ENCODE data around the gene CACNA1H.
"Not testable (repeated sequence)": the region's sequence is repeated elsewhere in the genome, so short reads cannot be mapped to it uniquely, and the experiment has no call there.

CACNA1H gene

DNA sequence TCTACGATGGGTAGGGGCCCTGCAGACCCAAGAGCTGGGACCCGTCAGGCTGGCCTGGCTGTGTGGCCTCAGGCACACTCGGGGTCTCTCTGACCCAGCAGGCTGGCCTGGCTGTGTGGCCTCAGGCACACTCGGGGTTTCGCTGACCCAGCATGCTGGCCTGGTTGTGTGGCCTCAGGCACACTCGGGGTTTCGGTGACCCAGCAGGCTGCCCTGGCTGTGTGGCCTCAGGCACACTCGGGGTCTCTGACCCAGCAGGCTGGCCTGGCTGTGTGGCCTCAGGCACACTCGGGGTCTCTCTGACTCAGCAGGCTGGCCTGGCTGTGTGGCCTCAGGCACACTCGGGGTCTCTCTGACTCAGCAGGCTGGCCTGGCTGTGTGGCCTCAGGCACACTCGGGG lies 37.9 kb downstream of the CACNA1H start:
- not testable (repeated sequence) for DNase-seq (ENCODE audit: low read depth in 1 of 2, low spot score in 1 of 2)

DNA sequence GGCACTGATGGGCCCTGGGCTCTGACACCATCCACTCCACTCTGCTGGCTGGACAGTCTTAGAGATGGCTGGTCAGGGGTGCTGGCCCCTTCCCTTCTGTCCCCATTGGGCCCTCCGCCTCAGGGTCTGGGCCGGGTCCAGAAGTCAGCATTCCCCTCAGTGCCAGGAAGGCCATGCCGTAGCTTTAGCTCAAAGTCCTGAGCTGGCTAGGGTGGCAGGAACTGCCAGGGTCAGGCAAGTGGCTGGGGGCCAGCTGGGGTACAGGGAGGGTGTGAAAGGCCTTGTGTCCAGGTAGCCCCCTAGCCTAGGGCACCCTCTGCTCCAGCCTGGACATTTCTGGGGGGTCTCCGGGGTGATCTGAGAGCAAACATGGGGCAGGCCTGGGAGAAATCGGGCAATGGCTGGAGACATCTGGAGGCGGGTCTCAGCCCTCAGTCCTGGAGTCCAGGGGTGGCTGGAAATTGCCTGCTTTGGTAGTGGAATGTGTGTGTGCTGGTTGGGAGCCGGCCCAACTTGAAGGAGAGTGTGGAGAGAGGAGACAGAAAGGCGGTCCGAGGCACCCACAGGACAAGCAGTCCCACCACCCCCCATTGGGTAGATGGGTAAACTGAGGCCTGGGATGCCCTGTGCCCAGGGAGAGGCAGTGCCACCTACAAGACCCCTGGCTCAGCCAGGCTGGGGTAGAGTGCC lies 39.6 kb downstream of the CACNA1H start:
- DNase-seq (ENCODE audit: low read depth in 1 of 2, low spot score in 1 of 2) = no peak

DNA sequence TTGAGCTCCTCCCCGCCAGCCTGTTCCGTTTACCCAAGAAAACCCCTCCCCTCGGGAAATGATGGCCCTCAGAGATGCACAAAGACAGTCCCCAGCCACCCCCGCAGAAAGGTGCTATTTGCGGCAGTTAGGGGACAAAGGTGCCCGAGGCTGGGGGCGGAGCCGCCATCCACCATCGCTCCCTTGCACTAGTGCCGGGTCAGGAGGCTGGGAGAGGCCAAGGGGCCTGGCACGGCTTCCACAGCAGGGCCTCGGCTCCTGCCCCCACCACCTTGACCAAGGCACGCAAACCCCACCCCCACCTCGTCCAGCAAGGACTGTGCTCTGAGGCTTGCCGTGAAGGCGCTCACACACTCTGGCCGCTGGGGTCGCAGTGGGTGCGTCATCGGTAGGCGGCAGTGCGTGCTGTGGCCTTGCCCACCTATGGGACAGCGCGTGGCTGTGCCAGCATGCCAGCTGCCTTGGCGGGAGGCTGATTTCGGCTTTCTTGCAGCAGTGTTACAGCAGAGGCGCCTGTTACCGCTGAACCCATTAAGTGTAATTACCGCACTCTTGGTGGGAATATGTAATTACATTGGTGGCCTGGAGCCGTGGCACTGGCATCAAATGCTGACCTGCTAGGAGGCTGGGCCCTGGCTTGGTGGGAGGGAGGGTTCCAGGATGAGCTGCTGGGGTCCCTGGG lies 40.4 kb downstream of the CACNA1H start:
- no peak for DNase-seq (ENCODE audit: low read depth in 1 of 2, low spot score in 1 of 2)

DNA sequence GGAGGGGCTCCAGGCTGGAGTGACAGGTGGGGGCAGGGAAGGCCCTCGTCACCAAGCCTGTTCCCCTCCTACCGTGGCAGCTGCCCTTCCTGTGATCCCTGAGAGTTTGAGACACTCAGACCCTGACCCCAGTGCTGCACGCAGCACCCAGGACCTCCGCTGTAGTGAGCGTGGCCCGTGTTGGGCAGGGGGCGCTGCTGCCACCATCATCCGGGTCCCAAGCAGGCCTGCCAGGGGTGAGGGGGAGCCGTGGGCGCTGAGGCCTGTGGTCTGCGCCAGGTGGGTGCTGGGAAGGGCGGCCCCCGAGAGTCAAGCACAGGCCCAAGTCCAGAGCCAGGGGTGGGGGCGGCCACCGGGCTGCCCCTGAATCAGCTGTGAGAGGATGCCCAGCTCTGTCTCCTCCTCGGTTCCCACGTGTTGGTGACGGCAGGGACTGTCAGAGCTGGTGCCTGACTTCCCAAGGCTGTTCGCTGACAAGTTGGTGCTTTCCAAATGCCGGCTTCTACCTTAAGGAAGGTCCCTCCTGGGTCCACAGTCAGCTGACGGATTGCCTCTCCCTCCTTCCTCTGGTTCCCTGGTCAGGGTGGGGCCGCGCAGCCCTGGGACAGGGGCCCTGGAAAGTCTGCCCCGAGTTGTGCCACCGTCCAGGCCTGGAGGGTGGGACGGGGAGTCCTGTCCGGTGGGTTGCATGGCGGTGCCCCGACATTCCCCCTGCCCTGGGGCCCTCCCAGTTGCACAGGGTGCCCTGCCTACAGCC lies 41.1 kb downstream of the CACNA1H start:
- DNase-seq (ENCODE audit: low read depth in 1 of 2, low spot score in 1 of 2) = no peak

DNA sequence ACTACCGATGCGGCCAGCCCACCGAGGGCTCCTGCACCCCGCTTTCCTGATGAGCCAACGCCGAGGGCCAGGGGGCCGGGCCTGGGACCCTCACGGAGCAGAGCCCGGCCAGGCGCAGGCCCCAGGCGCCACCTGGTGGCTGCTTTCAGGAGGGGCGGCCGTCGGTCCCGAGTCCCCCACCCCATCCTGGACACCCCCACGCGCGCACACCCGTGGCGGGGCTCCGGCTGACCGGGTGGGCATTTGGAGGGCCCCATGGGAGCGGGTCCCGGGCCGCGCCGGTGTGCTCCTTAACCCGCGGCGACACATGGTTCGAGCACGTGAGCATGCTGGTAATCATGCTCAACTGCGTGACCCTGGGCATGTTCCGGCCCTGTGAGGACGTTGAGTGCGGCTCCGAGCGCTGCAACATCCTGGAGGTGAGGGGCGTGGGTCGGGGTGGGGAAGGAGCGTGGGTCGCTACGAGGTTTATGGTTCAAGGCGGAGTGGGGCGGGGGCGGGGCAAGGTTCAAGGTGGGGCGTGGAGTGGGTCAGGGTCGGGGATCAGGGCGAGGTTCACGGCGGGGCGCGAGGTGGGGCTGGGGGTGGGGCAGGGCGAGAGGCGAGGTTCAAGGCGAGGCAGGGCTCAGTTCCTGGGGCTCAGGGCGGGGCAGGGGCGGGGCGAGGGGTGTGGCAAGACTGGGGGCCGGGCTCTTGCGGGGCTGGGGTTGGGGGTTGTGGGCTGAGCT lies 41.9 kb downstream of the CACNA1H start:
- peak in 1 of 2 donors; percentile 15 for DNase-seq (ENCODE audit: low read depth in 1 of 2, low spot score in 1 of 2)

DNA sequence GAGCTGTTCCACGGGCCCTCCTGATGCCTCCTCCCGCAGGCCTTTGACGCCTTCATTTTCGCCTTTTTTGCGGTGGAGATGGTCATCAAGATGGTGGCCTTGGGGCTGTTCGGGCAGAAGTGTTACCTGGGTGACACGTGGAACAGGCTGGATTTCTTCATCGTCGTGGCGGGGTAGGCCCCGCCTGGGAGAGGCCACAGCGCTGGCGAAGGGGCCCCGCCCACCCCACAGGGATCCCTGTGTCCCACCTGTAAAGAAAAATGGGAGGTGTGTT lies 42.4 kb downstream of the CACNA1H start:
- no peak for DNase-seq (ENCODE audit: low read depth in 1 of 2, low spot score in 1 of 2)

DNA sequence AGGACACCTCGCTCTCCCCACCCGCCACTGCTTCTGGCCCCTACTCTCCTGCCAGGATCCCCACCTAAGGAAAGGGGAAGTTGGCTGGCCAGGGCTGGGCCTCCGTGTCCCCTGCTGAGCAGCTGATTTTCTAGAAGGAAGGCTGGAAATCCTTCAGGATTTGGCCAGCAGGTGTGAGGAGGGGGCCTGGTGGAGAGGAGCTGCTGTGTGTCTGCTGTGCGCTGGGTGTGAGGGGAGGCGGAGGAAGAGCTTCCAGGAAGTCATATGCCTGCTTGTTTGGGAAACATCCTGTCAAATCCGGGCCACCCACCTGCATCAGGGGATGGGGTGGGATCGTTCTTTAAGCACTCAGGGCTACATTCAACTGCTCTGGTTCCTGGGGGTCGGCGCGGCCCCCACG lies 43.6 kb downstream of the CACNA1H start:
- DNase-seq (ENCODE audit: low read depth in 1 of 2, low spot score in 1 of 2) = no peak

DNA sequence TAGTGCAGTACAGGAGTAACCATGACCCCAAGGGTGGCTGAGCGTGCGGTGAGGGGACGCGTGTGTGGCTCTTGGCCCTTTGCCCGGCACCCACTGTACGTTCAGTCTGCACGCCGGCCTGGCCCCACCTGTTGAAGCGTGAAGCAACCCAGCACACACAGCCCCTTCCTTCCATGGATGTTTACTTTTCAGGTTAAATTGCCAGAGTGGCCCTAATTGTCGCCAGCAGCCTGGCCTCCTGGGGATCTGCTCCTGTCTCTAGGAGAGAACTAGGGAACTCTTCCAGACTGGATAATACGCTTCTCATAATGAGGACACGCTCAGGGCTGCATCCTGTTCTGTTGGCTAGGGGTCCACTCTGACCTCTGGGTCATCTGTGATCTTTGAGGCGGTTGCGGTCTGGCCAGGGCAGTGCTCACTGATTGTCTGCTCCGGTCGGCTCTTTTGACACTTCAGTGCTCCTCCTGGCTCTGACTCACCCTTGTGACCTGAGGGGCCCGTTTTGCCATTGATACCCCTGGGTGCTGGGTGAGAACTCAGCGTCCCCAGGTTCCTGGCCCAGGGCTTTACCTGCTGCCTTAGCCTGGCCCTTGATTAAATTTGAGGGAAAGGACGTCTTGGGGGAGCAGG lies 44.4 kb downstream of the CACNA1H start:
- DNase-seq (ENCODE audit: low read depth in 1 of 2, low spot score in 1 of 2) = no peak

DNA sequence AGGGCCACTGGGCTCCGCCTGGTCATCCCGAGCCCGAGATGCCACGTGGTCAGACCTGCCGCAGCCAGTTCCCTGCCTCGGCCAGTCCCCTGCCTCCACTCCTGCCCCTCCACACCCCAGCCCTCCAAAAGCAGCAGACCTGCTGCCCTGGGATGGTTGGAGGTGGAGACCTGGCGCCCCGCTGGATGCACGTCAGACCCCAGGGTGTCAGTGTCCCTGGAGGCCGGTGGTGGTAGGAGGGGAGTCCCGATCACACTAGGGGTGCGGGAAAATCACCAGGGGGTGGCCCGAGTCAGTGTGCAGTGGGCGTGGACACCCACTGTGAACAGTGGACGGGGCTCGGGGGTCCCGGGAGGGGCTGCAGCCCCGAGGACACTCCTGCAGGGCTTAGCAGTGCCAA lies 45.3 kb downstream of the CACNA1H start:
- no peak for DNase-seq (ENCODE audit: low read depth in 1 of 2, low spot score in 1 of 2)

DNA sequence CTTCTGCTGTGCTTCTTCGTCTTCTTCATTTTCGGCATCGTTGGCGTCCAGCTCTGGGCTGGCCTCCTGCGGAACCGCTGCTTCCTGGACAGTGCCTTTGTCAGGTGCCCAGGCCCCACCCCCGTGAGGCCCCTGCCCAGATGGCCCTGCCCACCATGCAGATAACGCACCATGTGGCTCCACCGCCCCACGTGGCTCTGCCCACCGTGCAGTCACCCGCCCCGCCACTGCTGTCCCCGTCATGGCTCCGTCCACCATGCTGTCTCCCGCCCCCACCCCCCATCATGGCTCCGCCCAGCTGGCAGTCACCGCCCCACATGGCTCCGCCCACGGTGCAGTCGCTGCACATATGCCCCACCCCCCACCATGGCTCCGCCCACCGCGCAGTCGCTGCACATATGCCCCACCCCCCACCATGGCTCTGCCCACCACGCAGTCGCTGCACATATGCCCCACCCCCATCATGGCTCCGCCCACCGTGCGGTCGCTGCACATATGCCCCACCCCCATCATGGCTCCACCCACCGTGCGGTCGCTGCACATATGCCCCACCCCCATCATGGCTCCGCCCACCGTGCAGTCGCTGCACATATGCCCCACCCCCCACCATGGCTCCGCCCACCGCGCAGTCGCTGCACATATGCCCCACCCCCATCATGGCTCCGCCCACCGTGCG lies 45.9 kb downstream of the CACNA1H start:
- DNase-seq (ENCODE audit: low read depth in 1 of 2, low spot score in 1 of 2) = not testable (repeated sequence)

DNA sequence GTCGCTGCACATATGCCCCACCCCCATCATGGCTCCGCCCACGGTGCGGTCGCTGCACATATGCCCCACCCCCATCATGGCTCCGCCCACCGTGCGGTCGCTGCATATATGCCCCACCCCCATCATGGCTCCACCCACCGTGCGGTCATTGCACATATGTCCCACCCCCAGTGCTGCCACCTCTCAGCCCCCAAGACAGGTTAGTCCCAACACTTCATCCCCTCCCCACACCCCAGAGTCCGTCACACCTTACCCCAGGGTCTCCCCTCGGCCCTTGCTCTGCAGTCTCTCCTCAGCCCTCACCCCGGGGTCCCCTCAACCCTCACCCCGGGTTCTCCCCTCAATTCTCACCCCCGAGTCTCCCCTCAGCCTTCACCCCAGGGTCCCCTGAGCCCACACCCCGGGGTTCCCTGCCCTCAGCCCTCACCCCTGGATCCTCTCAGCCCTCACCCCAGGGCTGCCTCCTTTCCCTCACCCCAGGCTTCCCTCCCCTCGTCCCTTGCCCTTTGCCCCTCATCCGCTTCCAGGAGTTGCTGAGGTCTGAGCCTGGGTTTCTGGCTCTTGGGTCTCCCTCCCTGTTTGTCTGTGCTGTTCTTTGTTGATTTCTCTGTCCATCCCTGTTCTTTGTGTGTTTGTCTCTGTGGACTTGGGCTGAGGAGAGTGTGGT lies 46.6 kb downstream of the CACNA1H start:
- no peak for DNase-seq (ENCODE audit: low read depth in 1 of 2, low spot score in 1 of 2)

DNA sequence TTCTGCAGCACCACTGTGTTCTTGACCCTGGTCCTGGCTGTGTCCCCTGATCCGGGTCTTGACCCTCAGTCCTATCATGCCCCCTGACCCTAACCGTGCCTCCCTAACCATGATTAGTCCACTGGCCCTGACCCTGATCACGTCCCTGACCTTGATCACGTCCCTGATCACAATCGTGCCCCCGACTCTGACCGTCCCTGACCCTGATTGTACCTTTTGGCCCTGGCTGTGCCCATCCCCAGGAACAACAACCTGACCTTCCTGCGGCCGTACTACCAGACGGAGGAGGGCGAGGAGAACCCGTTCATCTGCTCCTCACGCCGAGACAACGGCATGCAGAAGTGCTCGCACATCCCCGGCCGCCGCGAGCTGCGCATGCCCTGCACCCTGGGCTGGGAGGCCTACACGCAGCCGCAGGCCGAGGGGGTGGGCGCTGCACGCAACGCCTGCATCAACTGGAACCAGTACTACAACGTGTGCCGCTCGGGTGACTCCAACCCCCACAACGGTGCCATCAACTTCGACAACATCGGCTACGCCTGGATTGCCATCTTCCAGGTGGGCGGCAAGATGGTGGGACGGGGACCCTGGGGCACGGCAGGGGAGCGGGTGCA lies 47.2 kb downstream of the CACNA1H start:
- DNase-seq (ENCODE audit: low read depth in 1 of 2, low spot score in 1 of 2) = no peak

DNA sequence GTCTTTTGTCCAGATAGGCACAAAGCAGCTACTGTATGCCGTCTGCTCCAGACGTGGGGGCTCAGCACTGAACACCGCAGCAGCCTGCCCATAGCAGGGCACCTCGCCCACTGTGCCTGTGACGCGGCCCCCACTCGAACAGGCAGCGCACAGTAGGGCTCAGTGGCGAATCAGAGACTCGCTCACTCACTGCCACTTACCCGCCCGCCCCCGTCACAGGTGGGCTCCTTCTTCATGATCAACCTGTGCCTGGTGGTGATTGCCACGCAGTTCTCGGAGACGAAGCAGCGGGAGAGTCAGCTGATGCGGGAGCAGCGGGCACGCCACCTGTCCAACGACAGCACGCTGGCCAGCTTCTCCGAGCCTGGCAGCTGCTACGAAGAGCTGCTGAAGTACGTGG lies 48.5 kb downstream of the CACNA1H start:
- no peak for DNase-seq (ENCODE audit: low read depth in 1 of 2, low spot score in 1 of 2)

DNA sequence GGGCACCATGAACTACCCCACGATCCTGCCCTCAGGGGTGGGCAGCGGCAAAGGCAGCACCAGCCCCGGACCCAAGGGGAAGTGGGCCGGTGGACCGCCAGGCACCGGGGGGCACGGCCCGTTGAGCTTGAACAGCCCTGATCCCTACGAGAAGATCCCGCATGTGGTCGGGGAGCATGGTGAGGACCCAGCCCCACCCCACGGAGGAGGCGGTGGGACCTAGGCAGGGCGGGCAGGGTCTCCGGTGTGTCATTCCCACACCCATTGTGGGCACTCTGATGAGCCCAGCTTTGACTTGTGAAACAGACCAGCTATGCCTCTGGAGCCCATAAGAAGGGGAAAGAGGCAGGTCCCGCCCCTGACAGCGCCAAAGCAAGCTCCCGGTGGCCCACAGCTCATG lies 49.4 kb downstream of the CACNA1H start:
- DNase-seq (ENCODE audit: low read depth in 1 of 2, low spot score in 1 of 2) = no peak

DNA sequence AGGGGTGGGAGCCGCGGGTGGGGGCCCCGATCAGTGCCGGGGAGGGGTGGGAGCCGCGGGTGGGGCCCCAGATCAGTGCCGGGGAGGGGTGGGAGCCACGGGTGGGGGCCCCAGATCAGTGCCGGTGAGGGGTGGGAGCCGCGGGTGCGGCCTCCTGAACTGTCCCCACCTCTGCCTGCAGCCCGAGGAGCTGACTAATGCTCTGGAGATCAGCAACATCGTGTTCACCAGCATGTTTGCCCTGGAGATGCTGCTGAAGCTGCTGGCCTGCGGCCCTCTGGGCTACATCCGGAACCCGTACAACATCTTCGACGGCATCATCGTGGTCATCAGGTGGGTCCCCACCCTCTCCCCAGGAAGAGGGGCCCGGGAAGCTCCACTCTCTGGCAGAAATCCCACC lies 52.0 kb downstream of the CACNA1H start:
- no peak for DNase-seq (ENCODE audit: low read depth in 1 of 2, low spot score in 1 of 2)

DNA sequence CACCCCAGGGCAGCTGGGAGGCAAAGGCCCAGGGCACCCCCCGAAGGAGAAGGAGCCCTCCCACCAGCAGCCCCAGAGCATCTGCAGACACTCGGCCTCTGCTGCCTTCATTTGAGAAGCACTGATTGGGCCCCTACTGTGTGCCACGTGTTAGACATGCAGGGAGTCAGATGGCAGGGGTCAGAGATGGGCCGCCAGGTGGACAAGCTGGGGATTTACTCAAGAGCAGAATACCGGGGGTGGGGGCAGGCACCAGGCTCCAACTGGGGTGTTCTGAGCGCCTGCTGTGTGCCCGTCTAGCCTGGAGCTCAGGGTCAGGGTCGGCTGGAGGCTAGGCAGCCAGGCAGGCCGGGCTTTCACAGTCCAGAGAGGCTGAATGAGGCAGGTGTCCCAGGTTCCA lies 53.4 kb downstream of the CACNA1H start:
- DNase-seq (ENCODE audit: low read depth in 1 of 2, low spot score in 1 of 2) = no peak

DNA sequence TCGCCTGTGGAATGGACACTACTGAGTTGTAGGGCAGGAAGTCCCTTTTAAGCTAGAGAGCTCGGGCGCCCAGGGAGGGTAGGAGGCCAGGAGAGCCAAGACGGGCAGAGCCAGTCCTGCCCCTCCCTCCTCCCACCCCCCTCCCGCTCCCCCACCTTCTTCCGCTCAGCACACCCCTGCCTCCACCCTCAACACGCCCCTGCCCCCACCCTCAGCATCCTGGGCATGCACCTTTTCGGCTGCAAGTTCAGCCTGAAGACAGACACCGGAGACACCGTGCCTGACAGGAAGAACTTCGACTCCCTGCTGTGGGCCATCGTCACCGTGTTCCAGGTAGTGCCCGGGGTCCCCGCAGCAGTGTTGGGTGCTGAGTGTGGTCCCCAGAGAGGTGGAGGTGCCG lies 53.9 kb downstream of the CACNA1H start:
- no peak for DNase-seq (ENCODE audit: low read depth in 1 of 2, low spot score in 1 of 2)

DNA sequence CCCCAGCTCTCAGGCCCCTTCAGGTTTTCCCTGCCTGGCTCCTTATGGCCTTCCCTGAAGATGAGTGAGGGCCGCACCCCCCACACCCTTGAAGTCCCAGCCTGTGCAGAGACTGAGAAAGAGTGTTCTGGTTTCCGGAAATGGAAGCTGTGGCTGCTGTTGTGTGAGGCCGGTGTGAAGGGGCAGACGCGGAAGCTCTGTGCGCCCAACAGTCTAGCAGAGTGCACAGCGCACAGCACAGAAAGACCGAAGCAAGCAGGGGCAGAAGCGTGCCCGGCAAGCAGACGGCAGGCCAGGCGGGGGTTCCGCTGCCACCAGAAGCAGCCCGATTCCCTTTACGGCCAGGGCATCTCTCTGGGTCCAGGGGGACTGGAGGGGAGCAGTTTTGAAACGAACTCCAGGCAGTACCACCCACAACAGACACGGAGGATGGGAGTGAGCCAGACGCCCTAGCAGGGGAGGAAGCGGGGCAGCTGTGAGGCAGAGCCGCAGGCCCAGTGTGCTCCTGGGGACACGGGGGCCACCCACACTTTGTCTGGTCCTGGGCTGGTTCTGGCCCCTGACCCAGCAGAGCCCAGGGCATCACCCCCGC lies 55.4 kb downstream of the CACNA1H start:
- no peak for DNase-seq (ENCODE audit: low read depth in 1 of 2, low spot score in 1 of 2)

DNA sequence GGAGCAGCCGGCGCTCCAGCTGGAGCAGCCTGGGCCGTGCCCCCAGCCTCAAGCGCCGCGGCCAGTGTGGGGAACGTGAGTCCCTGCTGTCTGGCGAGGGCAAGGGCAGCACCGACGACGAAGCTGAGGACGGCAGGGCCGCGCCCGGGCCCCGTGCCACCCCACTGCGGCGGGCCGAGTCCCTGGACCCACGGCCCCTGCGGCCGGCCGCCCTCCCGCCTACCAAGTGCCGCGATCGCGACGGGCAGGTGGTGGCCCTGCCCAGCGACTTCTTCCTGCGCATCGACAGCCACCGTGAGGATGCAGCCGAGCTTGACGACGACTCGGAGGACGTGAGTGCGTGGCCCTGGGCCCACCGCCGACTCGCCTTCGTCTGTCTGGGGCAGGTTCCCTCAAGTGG lies 56.2 kb downstream of the CACNA1H start:
- no peak for DNase-seq (ENCODE audit: low read depth in 1 of 2, low spot score in 1 of 2)

DNA sequence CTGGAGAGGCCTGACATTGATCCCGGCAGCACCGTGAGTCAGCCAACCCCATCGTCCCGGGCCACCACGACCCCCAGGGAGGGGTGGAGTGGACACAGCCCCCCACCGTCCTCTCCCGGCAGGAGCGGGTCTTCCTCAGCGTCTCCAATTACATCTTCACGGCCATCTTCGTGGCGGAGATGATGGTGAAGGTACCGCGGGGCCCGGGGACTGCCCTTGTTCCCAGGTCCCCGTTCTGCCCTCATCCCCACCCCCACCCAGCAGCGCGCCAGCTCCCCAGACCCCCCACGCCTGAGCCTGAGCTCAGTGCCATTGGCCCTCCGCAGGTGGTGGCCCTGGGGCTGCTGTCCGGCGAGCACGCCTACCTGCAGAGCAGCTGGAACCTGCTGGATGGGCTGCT lies 57.6 kb downstream of the CACNA1H start:
- DNase-seq (ENCODE audit: low read depth in 1 of 2, low spot score in 1 of 2) = no peak

Measured in stimulated activated CD4-positive, alpha-beta T cell treated with anti-CD3 and anti-CD28 coated beads, Interleukin-15, amount 100 ng/mL, for 1 hour (primary cell).